Neutrophil (primary cell): Measurements from ENCODE around the gene TEF.
A peak's percentile ranks its signal among the peaks of the same experiment; 100 is the strongest.
"Not testable (repeated sequence)": the region's sequence is repeated elsewhere in the genome, so short reads cannot be mapped to it uniquely, and the experiment has no call there.

Experiments used
- H3K27ac ChIP-seq: fragments of 200-600 bp; sonication (generic); 2 replicates; pipeline ENCODE4 v1.5.1; 2016; ENCODE audit warnings: mild to moderate bottlenecking, moderate library complexity
- H3K27me3 ChIP-seq: fragments of 200-600 bp; sonication (generic); 2 replicates; pipeline ENCODE4 v1.6.0; 2016; ENCODE audit warnings: mild to moderate bottlenecking
- H3K36me3 ChIP-seq: fragments of 200-600 bp; sonication (generic); 2 replicates; pipeline ENCODE4 v1.5.1; 2017
- H3K4me1 ChIP-seq, 2 experiments: fragments of 200-600 bp in 1 of 2; sonication (generic) in 1 of 2; 1 replicate in 1 of 2; 2 replicates in 1 of 2; pipeline versions ENCODE4 v1.5.1 to v1.6.1; 2013 to 2016; ENCODE audit warnings: low read depth in 1 of 2, low read length in 1 of 2, mild to moderate bottlenecking in 1 of 2, moderate library complexity in 1 of 2; ENCODE audit not compliant: control insufficient read depth in 1 of 2, insufficient read depth in 1 of 2
- H3K4me3 ChIP-seq, 2 experiments: fragments of 200-600 bp in 1 of 2; sonication (generic) in 1 of 2; 1 replicate in 1 of 2; 2 replicates in 1 of 2; pipeline ENCODE4 v1.5.1; 2013 to 2016; ENCODE audit warnings: low read depth in 1 of 2, low read length in 1 of 2, mild to moderate bottlenecking in 1 of 2, moderate library complexity in 1 of 2
- H3K9me3 ChIP-seq: fragments of 200-600 bp; sonication (generic); 2 replicates; pipeline ENCODE4 v1.5.1; 2016
- TF ChIP-seq, protein P1 (sequence below): fragments of 200-600 bp; sonication (generic); IDR thresholded peaks from 2 replicates; pipeline ENCODE4 v1.5.1; 2016; ENCODE audit warnings: antibody characterized with exemption

The TEF gene

DNA sequence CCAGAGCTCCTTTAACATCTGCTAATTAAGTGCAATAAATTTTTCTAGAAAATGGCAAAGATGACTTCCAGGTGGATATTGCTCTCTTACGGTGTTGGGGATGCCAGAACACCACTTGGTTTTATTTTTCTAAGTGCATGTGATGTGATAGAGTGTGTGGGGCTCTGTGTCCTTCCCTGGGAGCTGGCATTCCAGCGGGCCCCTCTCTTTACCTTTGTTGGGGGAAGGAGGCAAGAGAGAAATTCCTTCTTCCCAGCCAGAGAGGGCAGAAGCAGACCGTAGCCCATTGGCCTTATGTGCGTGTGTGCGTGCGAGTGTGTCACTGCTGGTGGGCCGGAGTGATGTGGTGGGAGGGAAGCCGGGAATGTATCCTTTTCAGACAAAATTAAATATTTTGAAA lies 17.2 kb downstream of the TEF start:
- TF ChIP-seq, protein P1, sequence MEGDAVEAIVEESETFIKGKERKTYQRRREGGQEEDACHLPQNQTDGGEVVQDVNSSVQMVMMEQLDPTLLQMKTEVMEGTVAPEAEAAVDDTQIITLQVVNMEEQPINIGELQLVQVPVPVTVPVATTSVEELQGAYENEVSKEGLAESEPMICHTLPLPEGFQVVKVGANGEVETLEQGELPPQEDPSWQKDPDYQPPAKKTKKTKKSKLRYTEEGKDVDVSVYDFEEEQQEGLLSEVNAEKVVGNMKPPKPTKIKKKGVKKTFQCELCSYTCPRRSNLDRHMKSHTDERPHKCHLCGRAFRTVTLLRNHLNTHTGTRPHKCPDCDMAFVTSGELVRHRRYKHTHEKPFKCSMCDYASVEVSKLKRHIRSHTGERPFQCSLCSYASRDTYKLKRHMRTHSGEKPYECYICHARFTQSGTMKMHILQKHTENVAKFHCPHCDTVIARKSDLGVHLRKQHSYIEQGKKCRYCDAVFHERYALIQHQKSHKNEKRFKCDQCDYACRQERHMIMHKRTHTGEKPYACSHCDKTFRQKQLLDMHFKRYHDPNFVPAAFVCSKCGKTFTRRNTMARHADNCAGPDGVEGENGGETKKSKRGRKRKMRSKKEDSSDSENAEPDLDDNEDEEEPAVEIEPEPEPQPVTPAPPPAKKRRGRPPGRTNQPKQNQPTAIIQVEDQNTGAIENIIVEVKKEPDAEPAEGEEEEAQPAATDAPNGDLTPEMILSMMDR, result no peak
- H3K27ac ChIP-seq, result no peak overlapping the region
- no peaks in the 10 kb centered on the region for H3K36me3 ChIP-seq

DNA sequence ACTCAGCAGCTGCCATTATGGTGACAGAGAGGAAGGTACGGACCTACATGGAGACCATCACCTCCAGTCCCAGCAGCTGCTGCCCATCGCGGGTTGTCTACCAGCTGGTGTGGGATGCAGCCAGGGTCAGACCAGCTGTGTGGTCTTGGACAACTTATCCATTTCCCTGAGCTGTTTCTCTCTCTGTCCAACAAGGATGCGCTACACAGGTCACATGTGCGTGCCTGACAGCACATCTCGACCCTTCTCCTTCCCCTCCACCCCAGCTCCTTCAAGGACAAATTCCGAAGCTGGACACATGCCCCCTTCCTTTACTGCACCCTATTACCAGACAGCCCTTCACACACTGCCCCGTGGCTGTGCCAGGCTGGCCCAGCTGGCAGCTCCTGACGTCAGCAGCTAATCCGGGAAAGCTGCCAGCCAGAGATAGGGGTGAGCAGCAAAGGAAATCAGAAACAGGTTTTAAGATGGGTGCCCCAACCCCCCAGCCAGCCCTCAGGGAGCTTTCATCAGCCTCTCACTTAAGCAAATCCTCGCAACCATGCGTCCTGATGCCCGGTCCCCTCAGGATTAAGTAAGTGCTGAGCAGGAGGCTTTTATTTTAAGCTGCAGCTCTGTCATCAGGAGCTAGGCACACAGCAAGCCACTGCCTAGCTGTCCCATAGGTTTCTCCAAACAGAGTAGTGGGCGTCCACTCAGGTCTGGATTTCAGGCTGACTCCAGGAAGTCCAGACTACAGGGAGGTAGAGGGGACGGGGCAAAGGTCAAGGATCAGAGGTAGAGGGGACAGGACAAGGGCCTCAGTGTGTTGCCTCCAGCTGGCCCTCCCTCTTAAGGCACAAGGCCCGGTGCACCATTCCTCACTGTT lies 20.3 kb downstream of the TEF start:
- TF ChIP-seq, protein P1, result no peak
- H3K27ac ChIP-seq, result no peak overlapping the region
- no peak overlapping the region for H3K4me3 ChIP-seq
- no peaks in the 10 kb centered on the region for H3K9me3 ChIP-seq
- no peaks in the 10 kb centered on the region for H3K27me3 ChIP-seq
- H3K36me3 ChIP-seq, result no peaks in the 10 kb centered on the region
- peaks cover 2 to 6% of the 10 kb centered on the region in 2 experiments for H3K4me1 ChIP-seq

More for the DNA sequence above, 17.2 kb downstream of the TEF start:
- H3K4me1 ChIP-seq, result peaks cover 1 to 4% of the 10 kb centered on the region in 2 experiments
- no peaks in the 10 kb centered on the region for H3K9me3 ChIP-seq
- H3K27me3 ChIP-seq, result no peaks in the 10 kb centered on the region
- no peak overlapping the region for H3K4me3 ChIP-seq

DNA sequence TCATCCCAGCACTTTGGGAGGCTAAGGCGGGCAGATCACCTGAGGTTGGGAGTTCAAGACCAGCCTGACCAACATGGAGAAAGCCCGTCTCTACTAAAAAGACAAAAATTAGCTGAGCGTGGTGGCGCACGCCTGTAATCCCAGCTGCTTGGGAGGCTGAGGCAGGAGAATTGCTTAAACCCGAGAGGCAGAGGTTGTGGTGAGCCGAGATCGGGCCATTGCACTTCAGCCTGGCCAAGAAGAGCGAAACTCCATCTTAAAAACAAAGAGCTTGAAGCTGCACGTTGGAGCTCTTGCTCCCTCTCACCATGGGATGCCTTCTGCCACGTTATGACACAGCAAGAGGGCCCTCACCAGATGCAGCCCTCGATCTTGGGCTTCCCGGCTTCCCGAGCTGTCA lies 21.1 kb downstream of the TEF start:
- H3K27me3 ChIP-seq, H3K4me1 ChIP-seq, H3K9me3 ChIP-seq, H3K36me3 ChIP-seq, H3K4me3 ChIP-seq, H3K27ac ChIP-seq: not testable (repeated sequence)

DNA sequence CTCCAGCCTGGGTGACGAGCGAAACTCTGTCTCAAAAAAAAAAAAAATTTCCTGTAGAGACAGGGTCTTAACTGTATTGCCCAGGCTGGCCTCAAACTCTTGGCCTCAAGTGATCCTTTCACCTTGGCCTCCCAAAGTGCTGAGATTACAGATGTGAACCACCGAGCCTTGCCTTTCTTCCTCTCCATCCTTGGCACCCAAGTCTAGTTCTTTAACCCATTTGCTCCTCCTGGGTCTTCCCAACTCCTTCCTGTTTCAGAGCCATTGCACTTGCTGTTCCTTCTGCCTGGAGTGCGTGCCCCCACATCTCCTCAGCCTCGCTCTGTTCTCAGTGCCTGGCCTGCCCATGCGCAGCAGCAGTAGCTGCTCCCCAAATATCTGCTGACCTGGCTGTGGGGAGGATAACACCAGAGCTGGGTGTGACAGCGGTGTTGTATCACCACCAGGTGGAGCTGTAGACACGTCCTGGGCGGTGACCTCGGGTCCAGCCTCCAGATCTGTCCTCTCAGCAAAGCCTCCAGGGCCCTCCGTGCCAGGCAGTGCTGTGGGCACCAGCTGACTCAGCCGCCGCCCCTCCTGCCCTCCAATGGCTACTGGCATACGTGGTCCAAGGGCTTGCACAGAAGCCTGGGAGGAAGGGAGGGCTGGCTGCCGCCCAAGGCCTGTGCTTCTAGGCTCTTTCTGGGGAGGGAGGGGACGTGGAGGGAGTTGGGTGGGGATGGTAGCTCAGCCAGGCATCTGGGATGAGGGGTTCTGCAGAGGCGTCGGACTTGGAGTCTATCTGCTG lies 22.0 kb downstream of the TEF start:
- Histone ChIP-seq H3K9me3 (no peaks in the 10 kb centered on the region), H3K27me3 (no peaks in the 10 kb centered on the region), H3K4me3 (no peak overlapping the region), H3K27ac (no peak overlapping the region), H3K4me1 (peaks cover 2 to 6% of the 10 kb centered on the region in 2 experiments), H3K36me3 (no peaks in the 10 kb centered on the region)
- TF ChIP-seq, protein P1, result peak; percentile 94

DNA sequence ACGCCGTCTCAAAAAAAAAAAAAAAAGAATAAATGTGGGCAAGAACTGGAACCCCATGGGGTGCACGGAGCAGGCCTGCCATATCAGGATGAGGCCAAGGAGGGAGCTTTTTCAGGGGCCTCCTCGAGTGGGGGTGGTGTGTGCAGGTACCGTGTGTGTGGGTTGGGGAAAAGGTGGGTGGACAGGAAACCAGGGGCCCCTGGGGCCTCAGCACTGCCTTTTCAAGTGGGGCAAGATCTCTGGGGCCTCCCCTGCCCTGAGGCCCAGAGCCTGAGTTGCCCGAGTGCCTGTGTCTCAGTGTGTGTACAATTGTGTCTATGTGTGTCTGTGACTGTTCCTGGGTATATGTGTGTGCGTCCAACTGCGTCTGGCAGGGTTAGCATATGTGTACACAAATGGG lies 23.8 kb downstream of the TEF start:
- H3K36me3 ChIP-seq, result no peaks in the 10 kb centered on the region
- H3K27ac ChIP-seq, result no peak overlapping the region
- H3K4me1 ChIP-seq, result peaks cover 2 to 6% of the 10 kb centered on the region in 2 experiments
- H3K9me3 ChIP-seq, result no peaks in the 10 kb centered on the region
- TF ChIP-seq, protein P1, result no peak
- H3K27me3 ChIP-seq, result no peaks in the 10 kb centered on the region
- H3K4me3 ChIP-seq, result no peak overlapping the region

DNA sequence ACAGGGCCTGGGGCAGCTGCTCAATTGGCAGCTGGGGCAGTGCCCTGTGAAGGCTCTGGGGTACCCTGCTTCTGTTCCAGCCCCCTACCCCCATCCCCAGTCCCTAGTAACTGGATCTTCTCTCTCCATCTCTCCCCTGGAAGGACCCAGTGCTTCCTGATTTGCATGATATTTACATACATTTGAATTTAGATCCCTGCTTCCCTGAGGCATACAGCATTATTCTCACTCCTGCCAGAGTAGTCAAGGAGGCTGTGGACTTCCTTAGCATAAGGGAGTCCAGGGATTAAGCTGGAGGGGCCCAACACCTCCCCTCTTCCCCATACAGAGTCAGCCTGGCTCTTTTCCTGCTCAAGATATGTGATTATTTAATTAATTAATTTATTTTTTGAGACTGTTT lies 24.7 kb downstream of the TEF start:
- H3K27ac ChIP-seq, result no peak overlapping the region
- no peaks in the 10 kb centered on the region for H3K36me3 ChIP-seq
- peaks cover 2 to 6% of the 10 kb centered on the region in 2 experiments for H3K4me1 ChIP-seq
- H3K9me3 ChIP-seq, result no peaks in the 10 kb centered on the region
- no peak overlapping the region for H3K4me3 ChIP-seq
- H3K27me3 ChIP-seq, result no peaks in the 10 kb centered on the region
- TF ChIP-seq, protein P1, result no peak
